ENCODE measurements around the gene TANC1.

TANC1 gene

GRCh38 chr2:159096901-159097300 is 128.5 kb downstream of the TANC1 start:
- Histone ChIP-seq H3K27ac (ENCODE audit: low read depth, low read length) (no peak overlapping the region), H3K9ac (ENCODE audit: low read length in 5 of 5) (no peak overlapping the region), H3K27me3 (ENCODE audit: control insufficient read depth in 5 of 5, insufficient read depth in 4 of 5, low read length in 5 of 5) (no peaks in the 10 kb centered on the region), H3K4me3 (ENCODE audit: low read depth in 1 of 5, low read length in 5 of 5) (no peak overlapping the region), H3K9me3 (ENCODE audit: control insufficient read depth in 5 of 5, low read length in 5 of 5) (peaks cover 0 to 4% (median 0%) of the 10 kb centered on the region in 5 donors), H3K36me3 (ENCODE audit: control insufficient read depth in 5 of 5, insufficient read depth in 5 of 5, low read length in 5 of 5) (peaks cover 0 to 5% (median 0%) of the 10 kb centered on the region in 5 donors), H3K4me1 (ENCODE audit: control insufficient read depth in 5 of 5, insufficient read depth in 5 of 5, low read length in 5 of 5) (peaks cover 2 to 77% (median 21%) of the 10 kb centered on the region in 5 donors)

- Histone ChIP-seq H3K27me3 (ENCODE audit: control insufficient read depth in 5 of 5, insufficient read depth in 4 of 5, low read length in 5 of 5) (no peaks in the 10 kb centered on the region), H3K9ac (ENCODE audit: low read length in 5 of 5) (no peak overlapping the region), H3K36me3 (ENCODE audit: control insufficient read depth in 5 of 5, insufficient read depth in 5 of 5, low read length in 5 of 5) (peaks cover 0 to 5% (median 0%) of the 10 kb centered on the region in 5 donors), H3K4me1 (ENCODE audit: control insufficient read depth in 5 of 5, insufficient read depth in 5 of 5, low read length in 5 of 5) (peaks cover 0 to 62% (median 15%) of the 10 kb centered on the region in 5 donors), H3K27ac (ENCODE audit: low read depth, low read length) (peak overlapping the region; percentile 12), H3K9me3 (ENCODE audit: control insufficient read depth in 5 of 5, low read length in 5 of 5) (peaks cover 0 to 4% (median 0%) of the 10 kb centered on the region in 5 donors), H3K4me3 (ENCODE audit: low read depth in 1 of 5, low read length in 5 of 5) (no peak overlapping the region)
Observed at GRCh38 chr2:159098361-159098760, 129.9 kb downstream of the TANC1 start.

- Histone ChIP-seq H3K9ac (ENCODE audit: low read length in 5 of 5) (no peak overlapping the region), H3K4me3 (ENCODE audit: low read depth in 1 of 5, low read length in 5 of 5) (no peak overlapping the region), H3K9me3 (ENCODE audit: control insufficient read depth in 5 of 5, low read length in 5 of 5) (peaks cover 0 to 4% (median 0%) of the 10 kb centered on the region in 5 donors), H3K27me3 (ENCODE audit: control insufficient read depth in 5 of 5, insufficient read depth in 4 of 5, low read length in 5 of 5) (no peaks in the 10 kb centered on the region), H3K36me3 (ENCODE audit: control insufficient read depth in 5 of 5, insufficient read depth in 5 of 5, low read length in 5 of 5) (peaks cover 0 to 5% (median 0%) of the 10 kb centered on the region in 5 donors), H3K4me1 (ENCODE audit: control insufficient read depth in 5 of 5, insufficient read depth in 5 of 5, low read length in 5 of 5) (peaks cover 0 to 56% (median 13%) of the 10 kb centered on the region in 5 donors), H3K27ac (ENCODE audit: low read depth, low read length) (peak overlapping the region; percentile 12)
Observed at GRCh38 chr2:159098921-159099411, 130.5 kb downstream of the TANC1 start.

- no peak overlapping the region for H3K4me3 ChIP-seq (ENCODE audit: low read depth in 1 of 5, low read length in 5 of 5)
- H3K4me1 ChIP-seq (ENCODE audit: control insufficient read depth in 5 of 5, insufficient read depth in 5 of 5, low read length in 5 of 5), result peaks cover 0 to 34% (median 5%) of the 10 kb centered on the region in 5 donors
- H3K9me3 ChIP-seq (ENCODE audit: control insufficient read depth in 5 of 5, low read length in 5 of 5), result no peaks in the 10 kb centered on the region
- H3K27ac ChIP-seq (ENCODE audit: low read depth, low read length), result no peak overlapping the region
- H3K27me3 ChIP-seq (ENCODE audit: control insufficient read depth in 5 of 5, insufficient read depth in 4 of 5, low read length in 5 of 5), result no peaks in the 10 kb centered on the region
- no peak overlapping the region for H3K9ac ChIP-seq (ENCODE audit: low read length in 5 of 5)
- peaks cover 0 to 5% (median 0%) of the 10 kb centered on the region in 5 donors for H3K36me3 ChIP-seq (ENCODE audit: control insufficient read depth in 5 of 5, insufficient read depth in 5 of 5, low read length in 5 of 5)
Observed at GRCh38 chr2:159101755-159102489, 133.5 kb downstream of the TANC1 start.

- no peaks in the 10 kb centered on the region for H3K36me3 ChIP-seq (ENCODE audit: control insufficient read depth in 5 of 5, insufficient read depth in 5 of 5, low read length in 5 of 5)
- no peaks in the 10 kb centered on the region for H3K27me3 ChIP-seq (ENCODE audit: control insufficient read depth in 5 of 5, insufficient read depth in 4 of 5, low read length in 5 of 5)
- peaks cover 0 to 21% (median 5%) of the 10 kb centered on the region in 5 donors for H3K4me1 ChIP-seq (ENCODE audit: control insufficient read depth in 5 of 5, insufficient read depth in 5 of 5, low read length in 5 of 5)
- no peak overlapping the region for H3K27ac ChIP-seq (ENCODE audit: low read depth, low read length)
- no peaks in the 10 kb centered on the region for H3K9me3 ChIP-seq (ENCODE audit: control insufficient read depth in 5 of 5, low read length in 5 of 5)
- no peak overlapping the region for H3K4me3 ChIP-seq (ENCODE audit: low read depth in 1 of 5, low read length in 5 of 5)
- no peak overlapping the region for H3K9ac ChIP-seq (ENCODE audit: low read length in 5 of 5)
Observed at GRCh38 chr2:159103411-159103810, 135.0 kb downstream of the TANC1 start.

GRCh38 chr2:159106109-159106508 is 137.7 kb downstream of the TANC1 start:
- no peaks in the 10 kb centered on the region for H3K27me3 ChIP-seq (ENCODE audit: control insufficient read depth in 5 of 5, insufficient read depth in 4 of 5, low read length in 5 of 5)
- H3K36me3 ChIP-seq (ENCODE audit: control insufficient read depth in 5 of 5, insufficient read depth in 5 of 5, low read length in 5 of 5), result peaks cover 0 to 1% (median 0%) of the 10 kb centered on the region in 5 donors
- no peaks in the 10 kb centered on the region for H3K9me3 ChIP-seq (ENCODE audit: control insufficient read depth in 5 of 5, low read length in 5 of 5)
- no peak overlapping the region for H3K4me3 ChIP-seq (ENCODE audit: low read depth in 1 of 5, low read length in 5 of 5)
- H3K27ac ChIP-seq (ENCODE audit: low read depth, low read length), result no peak overlapping the region
- peaks cover 0 to 2% (median 0%) of the 10 kb centered on the region in 5 donors for H3K4me1 ChIP-seq (ENCODE audit: control insufficient read depth in 5 of 5, insufficient read depth in 5 of 5, low read length in 5 of 5)
- H3K9ac ChIP-seq (ENCODE audit: low read length in 5 of 5), result no peak overlapping the region

- no peak overlapping the region for H3K27ac ChIP-seq (ENCODE audit: low read depth, low read length)
- H3K27me3 ChIP-seq (ENCODE audit: control insufficient read depth in 5 of 5, insufficient read depth in 4 of 5, low read length in 5 of 5), result no peaks in the 10 kb centered on the region
- H3K9ac ChIP-seq (ENCODE audit: low read length in 5 of 5), result no peak overlapping the region
- H3K4me3 ChIP-seq (ENCODE audit: low read depth in 1 of 5, low read length in 5 of 5), result no peak overlapping the region
- H3K36me3 ChIP-seq (ENCODE audit: control insufficient read depth in 5 of 5, insufficient read depth in 5 of 5, low read length in 5 of 5), result peaks cover 0 to 5% (median 0%) of the 10 kb centered on the region in 5 donors
- no peaks in the 10 kb centered on the region for H3K4me1 ChIP-seq (ENCODE audit: control insufficient read depth in 5 of 5, insufficient read depth in 5 of 5, low read length in 5 of 5)
- no peaks in the 10 kb centered on the region for H3K9me3 ChIP-seq (ENCODE audit: control insufficient read depth in 5 of 5, low read length in 5 of 5)
Observed at GRCh38 chr2:159108181-159108893, 139.9 kb downstream of the TANC1 start.

GRCh38 chr2:159109517-159109916 is 141.1 kb downstream of the TANC1 start:
- Histone ChIP-seq H3K4me1 (ENCODE audit: control insufficient read depth in 5 of 5, insufficient read depth in 5 of 5, low read length in 5 of 5) (no peaks in the 10 kb centered on the region), H3K9ac (ENCODE audit: low read length in 5 of 5) (no peak overlapping the region), H3K4me3 (ENCODE audit: low read depth in 1 of 5, low read length in 5 of 5) (no peak overlapping the region), H3K27ac (ENCODE audit: low read depth, low read length) (no peak overlapping the region), H3K36me3 (ENCODE audit: control insufficient read depth in 5 of 5, insufficient read depth in 5 of 5, low read length in 5 of 5) (peaks cover 0 to 5% (median 0%) of the 10 kb centered on the region in 5 donors), H3K9me3 (ENCODE audit: control insufficient read depth in 5 of 5, low read length in 5 of 5) (no peaks in the 10 kb centered on the region), H3K27me3 (ENCODE audit: control insufficient read depth in 5 of 5, insufficient read depth in 4 of 5, low read length in 5 of 5) (no peaks in the 10 kb centered on the region)

- no peaks in the 10 kb centered on the region for H3K9me3 ChIP-seq (ENCODE audit: control insufficient read depth in 5 of 5, low read length in 5 of 5)
- H3K4me3 ChIP-seq (ENCODE audit: low read depth in 1 of 5, low read length in 5 of 5), result no peak overlapping the region
- H3K27me3 ChIP-seq (ENCODE audit: control insufficient read depth in 5 of 5, insufficient read depth in 4 of 5, low read length in 5 of 5), result no peaks in the 10 kb centered on the region
- no peak overlapping the region for H3K27ac ChIP-seq (ENCODE audit: low read depth, low read length)
- peaks cover 0 to 5% (median 0%) of the 10 kb centered on the region in 5 donors for H3K36me3 ChIP-seq (ENCODE audit: control insufficient read depth in 5 of 5, insufficient read depth in 5 of 5, low read length in 5 of 5)
- H3K4me1 ChIP-seq (ENCODE audit: control insufficient read depth in 5 of 5, insufficient read depth in 5 of 5, low read length in 5 of 5), result no peaks in the 10 kb centered on the region
- H3K9ac ChIP-seq (ENCODE audit: low read length in 5 of 5), result no peak overlapping the region
Observed at GRCh38 chr2:159110784-159111183, 142.3 kb downstream of the TANC1 start.
